ENCODE results near the gene C1QL2. TPM values are rescaled to one million over a fixed set of nuclear protein-coding genes. Genes with fewer than 3 reads are reported as not detected.

The C1QL2 gene
- total RNA-seq, 4 donors from 2014 or later, result 0.76 TPM; not detected in 3

GRCh38 chr2:119196301-119197125 lies 38.0 kb upstream of the C1QL2 start:
- 61% methylated on average over 7 of the region's 7 CpGs for WGBS
- TF ChIP-seq POLR2AphosphoS5 (IDR thresholded peaks at IDR 0.05) (no peak), EP300 (IDR thresholded peaks at IDR 0.05) (no peak), POLR2A (IDR thresholded peaks at IDR 0.05) (no peak)
- TF ChIP-seq, protein P1, sequence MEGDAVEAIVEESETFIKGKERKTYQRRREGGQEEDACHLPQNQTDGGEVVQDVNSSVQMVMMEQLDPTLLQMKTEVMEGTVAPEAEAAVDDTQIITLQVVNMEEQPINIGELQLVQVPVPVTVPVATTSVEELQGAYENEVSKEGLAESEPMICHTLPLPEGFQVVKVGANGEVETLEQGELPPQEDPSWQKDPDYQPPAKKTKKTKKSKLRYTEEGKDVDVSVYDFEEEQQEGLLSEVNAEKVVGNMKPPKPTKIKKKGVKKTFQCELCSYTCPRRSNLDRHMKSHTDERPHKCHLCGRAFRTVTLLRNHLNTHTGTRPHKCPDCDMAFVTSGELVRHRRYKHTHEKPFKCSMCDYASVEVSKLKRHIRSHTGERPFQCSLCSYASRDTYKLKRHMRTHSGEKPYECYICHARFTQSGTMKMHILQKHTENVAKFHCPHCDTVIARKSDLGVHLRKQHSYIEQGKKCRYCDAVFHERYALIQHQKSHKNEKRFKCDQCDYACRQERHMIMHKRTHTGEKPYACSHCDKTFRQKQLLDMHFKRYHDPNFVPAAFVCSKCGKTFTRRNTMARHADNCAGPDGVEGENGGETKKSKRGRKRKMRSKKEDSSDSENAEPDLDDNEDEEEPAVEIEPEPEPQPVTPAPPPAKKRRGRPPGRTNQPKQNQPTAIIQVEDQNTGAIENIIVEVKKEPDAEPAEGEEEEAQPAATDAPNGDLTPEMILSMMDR (IDR thresholded peaks at IDR 0.05), result no peak
- Histone ChIP-seq H3K27me3 (peaks cover 3% of the 10 kb centered on the region), H3K36me3 (no peaks in the 10 kb centered on the region), H3K9me3 (no peaks in the 10 kb centered on the region), H3K4me3 (no peak overlapping the region), H3K27ac (no peak overlapping the region), H3K4me1 (no peaks in the 10 kb centered on the region)
- no peak for DNase-seq (ENCODE audit: low spot score in 2 of 2)

DNA sequence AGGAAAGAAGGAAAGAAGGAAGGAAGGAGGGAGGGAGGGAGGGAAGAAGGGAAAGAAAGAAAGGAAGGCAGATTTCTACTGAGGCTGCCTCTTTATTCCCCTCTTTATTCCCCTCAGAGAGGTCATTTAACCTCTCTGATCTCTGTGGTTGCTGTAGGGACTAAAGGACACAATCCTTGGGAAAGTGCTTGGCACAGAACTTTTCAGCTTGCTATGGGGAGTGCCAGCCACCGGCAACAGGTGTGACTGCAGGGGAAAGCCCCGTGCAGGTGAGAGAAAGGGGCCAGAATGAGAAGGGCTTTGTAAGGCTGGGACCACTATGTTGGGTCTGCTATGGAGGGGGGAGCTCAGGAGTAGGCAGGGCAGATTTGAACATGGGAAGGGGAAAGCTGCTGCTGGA lies 37.3 kb upstream of the C1QL2 start:
- no peaks in the 10 kb centered on the region for H3K36me3 ChIP-seq
- no peaks in the 10 kb centered on the region for H3K9me3 ChIP-seq
- no peak for DNase-seq (ENCODE audit: low spot score in 2 of 2)
- H3K4me3 ChIP-seq, result no peak overlapping the region
- H3K4me1 ChIP-seq, result no peaks in the 10 kb centered on the region
- TF ChIP-seq POLR2AphosphoS5 (IDR thresholded peaks at IDR 0.05), result no peak
- TF ChIP-seq, protein P1 (IDR thresholded peaks at IDR 0.05), result no peak
- H3K27me3 ChIP-seq, result peaks cover 3% of the 10 kb centered on the region
- no peak overlapping the region for H3K27ac ChIP-seq
- WGBS, result 35% methylated on average over 2 of the region's 2 CpGs

DNA sequence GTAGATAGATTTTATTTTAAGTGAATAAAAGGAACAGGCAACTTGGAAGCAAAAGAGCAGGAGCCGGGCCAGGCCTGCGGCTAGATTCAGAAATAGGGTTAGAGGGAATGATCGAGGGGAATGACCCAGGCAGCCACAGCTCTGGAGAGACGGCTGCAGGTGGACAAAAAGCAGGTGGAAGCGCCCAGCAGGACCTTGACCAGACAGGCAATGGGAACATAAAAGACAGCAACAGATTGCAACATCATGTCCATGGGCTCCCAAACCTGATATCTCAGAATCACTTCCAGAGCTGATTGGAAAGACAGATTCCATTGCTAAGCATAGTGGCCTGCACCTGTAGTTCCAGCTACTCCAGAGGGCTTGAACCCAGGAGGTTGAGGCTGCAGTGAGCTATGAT lies 36.5 kb upstream of the C1QL2 start:
- Histone ChIP-seq H3K4me3 (no peak overlapping the region), H3K27me3 (peaks cover 3% of the 10 kb centered on the region), H3K36me3 (no peaks in the 10 kb centered on the region), H3K9me3 (no peaks in the 10 kb centered on the region), H3K4me1 (no peaks in the 10 kb centered on the region), H3K27ac (no peak overlapping the region)
- WGBS, result 87% methylated on average over 5 of the region's 5 CpGs
- DNase-seq (ENCODE audit: low spot score in 2 of 2), result no peak
- TF ChIP-seq, protein P1 (IDR thresholded peaks at IDR 0.05), result no peak

DNA sequence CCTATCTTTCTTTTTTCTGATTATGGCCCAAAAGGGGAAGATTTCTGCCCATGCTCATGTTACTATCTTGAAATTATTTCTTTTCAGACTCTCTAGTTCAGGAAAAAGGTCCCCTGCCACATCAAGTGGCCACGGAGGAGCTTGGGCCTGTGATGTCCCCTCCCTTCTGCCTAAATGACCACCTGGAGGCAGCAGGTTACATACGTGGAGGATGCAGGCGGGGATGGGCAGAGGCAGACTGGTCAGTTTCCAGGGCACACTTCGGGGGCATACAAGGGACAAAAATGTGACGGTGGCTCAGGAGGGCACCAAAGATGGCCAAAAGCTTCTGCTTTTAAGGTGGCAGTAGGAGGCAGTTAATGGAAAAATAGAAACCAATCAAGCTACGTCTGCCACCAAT lies 34.3 kb upstream of the C1QL2 start:
- TF ChIP-seq POLR2A (IDR thresholded peaks at IDR 0.05) (no peak), POLR2AphosphoS5 (IDR thresholded peaks at IDR 0.05) (no peak), EP300 (IDR thresholded peaks at IDR 0.05) (no peak)
- TF ChIP-seq, protein P1 (IDR thresholded peaks at IDR 0.05), result no peak

DNA sequence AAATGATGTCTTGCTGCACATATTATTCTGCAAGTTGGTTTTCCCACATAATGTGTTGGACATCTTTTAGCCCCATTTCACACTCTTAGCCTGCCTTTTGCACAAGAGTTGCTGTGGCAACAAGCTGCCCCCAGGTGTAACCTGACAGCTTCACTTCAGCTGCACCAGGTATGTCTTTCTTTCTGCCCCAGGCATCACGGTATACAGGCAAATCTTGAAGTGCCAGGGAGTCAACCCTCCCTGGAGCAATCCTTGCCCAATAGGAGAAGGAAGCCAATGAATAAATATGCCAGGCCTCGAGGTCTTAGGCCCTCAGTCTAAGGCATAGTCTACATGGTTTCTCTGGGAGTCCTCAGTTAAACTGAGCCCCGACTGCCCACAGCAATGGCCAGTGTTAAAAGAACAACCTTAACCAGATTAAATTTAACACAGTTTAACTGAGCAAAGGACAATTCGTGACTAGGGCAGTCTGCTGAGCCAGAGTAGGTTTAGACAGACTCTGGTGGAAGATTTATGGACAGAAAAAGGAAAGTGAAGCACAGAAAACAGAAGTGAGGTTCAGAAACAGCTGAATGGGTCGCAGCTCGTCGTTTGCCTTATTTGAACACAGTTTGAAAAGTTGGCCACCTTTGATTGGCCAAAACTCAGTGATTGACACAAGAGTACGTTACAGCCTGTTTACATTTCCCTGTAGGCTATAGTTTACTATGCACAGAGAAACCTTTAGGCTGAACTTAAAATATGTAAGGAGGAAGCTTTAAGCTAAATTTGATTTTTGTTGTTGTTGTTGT lies 32.0 kb upstream of the C1QL2 start:
- Histone ChIP-seq H3K4me1 (no peaks in the 10 kb centered on the region), H3K36me3 (no peaks in the 10 kb centered on the region), H3K27me3 (no peaks in the 10 kb centered on the region), H3K4me3 (no peak overlapping the region), H3K27ac (no peak overlapping the region), H3K9me3 (no peaks in the 10 kb centered on the region)
- DNase-seq (ENCODE audit: low spot score in 2 of 2), result no peak
- WGBS, result 60% methylated on average over 8 of the region's 8 CpGs
- TF ChIP-seq, protein P1 (IDR thresholded peaks at IDR 0.05), result no peak
- no peak for TF ChIP-seq POLR2A (IDR thresholded peaks at IDR 0.05)

More for the DNA sequence above, 34.3 kb upstream of the C1QL2 start:
- Histone ChIP-seq H3K9me3 (no peaks in the 10 kb centered on the region), H3K27ac (no peak overlapping the region), H3K4me1 (no peaks in the 10 kb centered on the region), H3K36me3 (no peaks in the 10 kb centered on the region), H3K27me3 (peaks cover 3% of the 10 kb centered on the region), H3K4me3 (no peak overlapping the region)
- no peak for DNase-seq (ENCODE audit: low spot score in 2 of 2)
- 85% methylated on average over 6 of the region's 6 CpGs for WGBS
